NCI-H2196 treated with DMSO at 0.1 percent for 48 hours (cell line): ENCODE data around the gene OGN.

ENCODE experiments used
- DNase-seq: peaks from one replicate; lab custom pipeline; 2025; ENCODE audit not compliant: unreplicated experiment; lab: John Stamatoyannopoulos, UW

OGN gene

DNA sequence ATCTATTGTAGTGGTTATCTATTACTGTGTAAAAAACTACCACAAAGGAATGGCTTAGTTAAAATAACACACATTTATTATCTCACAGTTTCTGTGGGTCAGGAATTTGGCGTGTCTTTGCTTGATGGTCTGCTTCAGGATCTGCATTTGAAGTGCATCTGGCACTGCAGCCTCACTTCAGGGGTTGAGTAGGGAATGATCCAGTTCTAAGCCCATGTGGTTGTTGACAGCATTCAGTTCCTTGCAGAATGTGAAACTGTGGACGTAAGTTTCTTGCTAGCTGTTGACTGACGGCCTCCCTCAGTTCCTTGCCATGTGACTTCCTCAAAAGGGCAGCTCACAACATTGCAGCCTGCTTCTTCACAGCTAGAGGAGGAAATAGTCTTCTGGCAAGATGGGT lies 2.1 kb upstream of the OGN start:
- DNase-seq, result no peak

- no peak for DNase-seq
These were observed 1.4 kb upstream of the OGN start for GRCh38 chr9:92405818-92406217.

GRCh38 chr9:92402826-92403745 lies 1.3 kb downstream of the OGN start:
- DNase-seq, result no peak

DNA sequence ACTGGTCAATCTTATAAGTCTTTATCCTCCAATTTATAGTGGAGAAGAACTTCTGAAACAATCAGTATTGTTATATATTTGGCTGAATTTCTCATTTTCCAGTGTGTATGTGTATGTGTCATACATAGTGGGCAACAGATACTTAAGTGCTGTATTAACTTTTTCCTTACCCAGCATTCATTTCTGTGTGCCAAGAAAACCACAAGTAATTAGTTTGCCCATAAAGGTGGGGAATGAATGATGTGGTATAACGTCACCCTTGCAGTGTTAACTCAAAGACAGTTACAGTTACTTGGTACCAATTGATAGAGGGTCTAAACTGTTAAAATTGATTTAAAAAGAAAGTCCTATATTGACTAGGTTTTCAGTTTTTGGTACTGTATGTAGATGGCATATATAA lies 2.0 kb downstream of the OGN start:
- no peak for DNase-seq

- DNase-seq, result no peak
These were observed 6.5 kb downstream of the OGN start for GRCh38 chr9:92397853-92398252.

- no peak for DNase-seq
These were observed 8.8 kb downstream of the OGN start for GRCh38 chr9:92395617-92396016.

DNA sequence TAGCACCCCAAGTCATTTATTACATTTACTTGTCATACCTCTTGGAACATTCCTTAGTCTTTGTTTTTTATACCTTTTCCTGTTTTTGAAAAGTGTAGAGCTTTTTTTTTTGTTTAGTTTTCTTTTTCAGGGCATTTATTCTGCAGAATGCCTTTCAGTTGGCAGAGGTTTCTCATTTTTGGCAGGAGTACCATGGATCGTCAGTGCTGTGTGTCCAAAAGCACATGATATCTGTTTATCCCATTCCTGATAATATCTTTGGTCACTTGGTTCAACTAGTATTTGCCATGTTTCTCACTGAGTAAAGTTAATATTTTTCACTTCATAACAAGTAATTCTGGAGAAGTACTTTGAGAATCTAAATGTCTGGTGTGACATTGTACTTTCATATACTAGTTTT lies 10.7 kb downstream of the OGN start:
- no peak for DNase-seq

DNA sequence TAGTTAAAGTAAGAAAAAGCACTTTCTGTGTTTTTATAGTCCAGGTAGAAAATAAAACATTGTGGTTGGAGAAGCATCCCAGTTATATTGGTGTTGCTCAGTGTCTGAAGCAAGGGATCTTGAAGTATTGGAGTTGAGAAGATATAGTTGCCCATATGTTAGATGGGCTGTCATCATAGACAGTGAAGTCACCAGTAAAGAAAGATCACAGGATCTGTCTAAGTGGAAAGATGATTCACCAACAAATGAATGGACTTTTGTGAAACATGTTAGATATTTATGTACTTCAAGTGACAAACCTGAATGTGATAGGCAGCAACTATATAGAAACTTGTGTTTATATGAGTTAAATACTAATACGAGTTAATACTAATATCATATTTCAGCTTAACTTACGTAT lies 11.7 kb downstream of the OGN start:
- no peak for DNase-seq

DNA sequence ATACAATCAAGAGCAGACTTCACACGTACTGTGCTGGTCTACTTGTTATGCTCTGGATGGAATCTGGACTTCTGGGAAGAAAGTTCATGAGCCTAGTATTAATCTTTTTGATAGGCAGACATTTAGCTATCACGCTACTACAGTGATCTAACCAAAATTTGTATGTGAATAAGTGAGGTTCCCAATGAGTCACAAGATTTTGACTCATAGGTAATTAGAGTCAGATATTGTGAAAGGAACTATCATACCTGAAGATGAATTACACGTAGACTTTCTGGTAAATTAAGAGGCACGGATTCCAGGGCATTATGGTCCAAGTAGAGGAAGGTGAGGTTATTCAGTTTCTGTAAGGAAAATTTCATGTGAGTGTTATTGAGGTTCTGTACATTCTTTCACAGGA lies 18.4 kb downstream of the OGN start:
- no peak for DNase-seq

DNA sequence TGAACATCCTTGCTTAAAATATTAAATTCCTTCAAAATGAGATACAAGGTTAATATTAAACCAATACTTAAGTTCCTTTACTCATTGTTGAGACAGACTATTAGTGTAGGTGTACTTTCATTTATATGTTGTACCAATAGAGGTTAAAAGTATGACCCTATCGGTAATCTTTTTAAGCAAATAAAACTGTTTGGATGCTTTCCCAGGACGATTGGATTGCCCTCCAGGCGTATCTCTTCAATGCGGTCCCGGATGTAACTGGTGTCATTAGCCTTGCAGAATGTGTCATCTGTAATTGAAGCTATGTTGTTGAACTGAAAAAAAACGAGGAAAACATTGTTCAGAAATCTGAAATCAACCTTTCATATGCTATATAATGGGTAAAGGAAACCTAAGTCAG lies 18.9 kb downstream of the OGN start:
- DNase-seq, result no peak

- DNase-seq, result no peak
These were observed 19.4 kb downstream of the OGN start for GRCh38 chr9:92385001-92385400.

- no peak for DNase-seq
These were observed 20.0 kb downstream of the OGN start for GRCh38 chr9:92384375-92384774.

DNA sequence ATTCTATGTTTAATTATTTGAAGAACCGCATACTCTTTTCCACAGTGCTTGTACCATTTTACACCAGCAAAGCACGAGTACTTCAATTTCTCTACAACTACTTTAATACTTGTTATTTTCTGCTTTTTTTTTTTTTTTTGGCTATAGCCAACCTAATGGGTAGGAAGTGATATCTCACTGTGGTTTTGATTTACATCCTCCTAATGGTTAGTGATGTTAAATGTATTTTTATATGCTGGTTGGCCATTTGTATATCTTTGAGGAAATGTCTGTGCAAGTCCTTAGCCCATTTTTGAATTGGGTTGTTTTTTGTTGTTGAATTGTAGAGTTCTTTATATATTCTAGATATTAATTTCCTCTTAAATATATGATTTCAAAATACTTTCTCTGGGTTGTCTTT lies 22.6 kb downstream of the OGN start:
- DNase-seq, result no peak

GRCh38 chr9:92380603-92381002 lies 23.8 kb downstream of the OGN start:
- DNase-seq, result no peak

- DNase-seq, result no peak
These were observed 25.4 kb downstream of the OGN start for GRCh38 chr9:92378865-92379560.

GRCh38 chr9:92377876-92378275 lies 26.5 kb downstream of the OGN start:
- DNase-seq, result no peak

- no peak for DNase-seq
These were observed 31.2 kb downstream of the OGN start for GRCh38 chr9:92373167-92373566.

GRCh38 chr9:92369075-92369474 lies 35.3 kb downstream of the OGN start:
- no peak for DNase-seq

DNA sequence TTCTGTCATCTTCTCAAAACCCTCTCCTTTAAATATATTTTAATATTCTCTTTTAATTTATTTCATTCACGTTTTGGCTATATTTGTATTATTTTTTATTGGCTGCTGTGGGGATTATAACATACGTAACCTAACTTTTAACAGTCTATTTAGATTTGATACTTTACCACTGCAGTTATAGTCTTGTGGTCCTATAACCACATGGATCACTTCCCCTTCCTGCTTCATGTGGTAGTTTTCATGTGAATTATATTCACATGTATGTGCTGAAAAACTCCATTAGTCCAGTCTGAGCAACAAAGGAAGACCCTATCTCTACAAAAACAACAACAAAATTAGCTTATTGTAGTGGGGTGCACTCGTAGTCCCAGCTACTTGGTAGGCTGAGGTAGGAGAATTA lies 44.3 kb downstream of the OGN start:
- DNase-seq, result no peak

DNA sequence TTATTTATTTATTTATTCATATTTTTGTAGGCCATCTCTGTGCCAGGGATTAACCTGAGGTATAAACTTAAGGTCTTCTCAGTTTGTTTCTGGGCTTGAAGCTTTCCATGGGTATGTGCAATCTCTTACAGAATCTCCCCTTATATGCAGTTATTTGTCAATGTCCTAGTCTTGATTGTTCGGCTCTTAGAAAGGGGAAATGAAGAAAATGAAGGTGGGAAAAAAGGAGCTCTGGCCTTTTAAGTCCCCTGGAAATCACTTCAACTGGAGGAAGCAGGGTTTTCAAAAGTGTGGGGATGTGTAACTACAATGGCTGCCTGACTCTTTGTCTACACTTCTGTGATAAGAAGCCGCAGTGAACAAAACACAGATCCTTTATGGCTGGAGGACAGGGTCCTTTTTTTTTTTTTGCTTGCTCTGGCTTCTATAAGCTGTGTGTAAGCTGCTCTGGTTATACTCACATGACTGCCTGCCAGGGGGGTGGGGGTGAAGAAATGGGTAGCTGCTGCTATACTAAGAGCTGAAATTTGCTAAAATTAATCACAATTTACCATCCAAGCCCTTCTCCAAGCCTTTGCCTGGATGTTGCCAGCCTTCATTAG lies 44.9 kb downstream of the OGN start:
- no peak for DNase-seq

DNA sequence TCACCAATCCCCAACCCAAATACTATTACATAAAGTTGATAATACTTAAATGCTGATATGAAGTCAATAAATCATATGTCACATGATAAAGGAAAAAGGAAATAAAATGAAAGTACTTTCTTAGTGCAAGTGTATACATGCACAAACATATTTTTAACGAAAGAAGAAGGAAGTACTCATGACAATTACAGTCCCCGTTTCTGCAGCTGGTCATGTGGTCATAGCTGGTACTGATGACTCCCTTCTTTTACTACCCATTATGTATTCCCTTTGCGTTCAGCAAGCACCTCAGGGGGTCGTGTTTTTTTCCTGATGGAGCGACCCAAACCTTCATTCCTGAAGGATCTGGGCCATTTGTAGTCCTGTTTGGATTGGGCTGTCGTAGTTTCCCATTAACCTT lies 51.3 kb downstream of the OGN start:
- no peak for DNase-seq

DNA sequence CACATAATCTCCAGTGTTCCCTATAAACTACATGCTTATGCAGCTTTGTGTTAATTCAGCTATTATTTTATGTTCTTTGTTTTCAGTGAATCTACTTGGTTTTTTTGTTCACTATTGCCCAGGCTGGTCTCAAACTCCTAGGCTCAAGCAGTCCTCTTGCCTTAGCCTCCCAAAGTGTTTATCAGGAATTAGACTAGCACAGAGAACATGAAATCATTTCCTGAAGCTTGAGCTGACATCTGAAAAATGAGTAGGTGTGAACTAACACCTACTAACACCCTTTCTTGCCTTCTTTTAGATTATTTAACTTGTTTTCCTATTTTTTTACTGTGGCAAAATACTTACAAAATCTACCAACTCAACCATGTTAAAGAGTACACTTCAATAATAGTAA lies 53.6 kb downstream of the OGN start:
- no peak for DNase-seq
